KMS-11 (cell line): ENCODE results near the gene NUP37.
"Not testable (repeated sequence)": the region's sequence is repeated elsewhere in the genome, so short reads cannot be mapped to it uniquely, and the experiment has no call there.

Experiments used
- H2AFZ ChIP-seq: fragments of 200-600 bp; sonication (generic); 2 replicates; pipeline ENCODE4 v1.6.1; 2016; ENCODE audit warnings: antibody characterized with exemption, mixed run types, low read depth
- H3K27ac ChIP-seq: fragments of 200-600 bp; sonication (generic); 2 replicates; pipeline ENCODE4 v1.6.1; 2016; ENCODE audit warnings: mild to moderate bottlenecking, mixed run types
- H3K27me3 ChIP-seq: fragments of 200-600 bp; sonication (generic); 2 replicates; pipeline ENCODE4 v1.6.1; 2017; ENCODE audit warnings: mild to moderate bottlenecking, low read depth, mixed run types, moderate library complexity; ENCODE audit not compliant: insufficient read depth
- H3K36me3 ChIP-seq: fragments of 200-600 bp; sonication (generic); 2 replicates; pipeline ENCODE4 v1.6.1; 2017; ENCODE audit warnings: mild to moderate bottlenecking, mixed run types; ENCODE audit not compliant: insufficient read depth
- H3K4me1 ChIP-seq: fragments of 200-600 bp; sonication (generic); 2 replicates; pipeline ENCODE4 v1.6.1; 2016; ENCODE audit warnings: mild to moderate bottlenecking, low read depth, mixed run types; ENCODE audit not compliant: poor library complexity, severe bottlenecking
- H3K4me2 ChIP-seq: fragments of 200-600 bp; sonication (generic); 2 replicates; pipeline ENCODE4 v1.7.0; 2016; ENCODE audit warnings: mild to moderate bottlenecking, mixed run types
- H3K4me3 ChIP-seq: fragments of 200-600 bp; sonication (generic); IDR thresholded peaks from 2 replicates; pipeline ENCODE4 v1.6.1; 2017; ENCODE audit warnings: low read depth, low read length, mixed read lengths; ENCODE audit not compliant: insufficient read depth
- H3K79me2 ChIP-seq: fragments of 200-600 bp; sonication (generic); 2 replicates; pipeline ENCODE4 v1.6.1; 2016; ENCODE audit warnings: low read depth, mixed run types; ENCODE audit not compliant: insufficient read depth
- H3K9ac ChIP-seq: fragments of 200-600 bp; sonication (generic); 2 replicates; pipeline ENCODE4 v1.6.1; 2016; ENCODE audit warnings: mild to moderate bottlenecking, mixed run types
- H4K20me1 ChIP-seq: fragments of 200-600 bp; sonication (generic); 2 replicates; pipeline ENCODE4 v1.6.1; 2016; ENCODE audit warnings: mild to moderate bottlenecking, mixed run types; ENCODE audit not compliant: insufficient read depth
- CTCF ChIP-seq: fragments of 200-600 bp; sonication (generic); conservative IDR thresholded peaks from 2 replicates; pipeline ENCODE4 v1.6.1; 2017; ENCODE audit warnings: low read depth, mild to moderate bottlenecking, antibody characterized with exemption, low read length, moderate library complexity, mixed read lengths

Gene NUP37

DNA sequence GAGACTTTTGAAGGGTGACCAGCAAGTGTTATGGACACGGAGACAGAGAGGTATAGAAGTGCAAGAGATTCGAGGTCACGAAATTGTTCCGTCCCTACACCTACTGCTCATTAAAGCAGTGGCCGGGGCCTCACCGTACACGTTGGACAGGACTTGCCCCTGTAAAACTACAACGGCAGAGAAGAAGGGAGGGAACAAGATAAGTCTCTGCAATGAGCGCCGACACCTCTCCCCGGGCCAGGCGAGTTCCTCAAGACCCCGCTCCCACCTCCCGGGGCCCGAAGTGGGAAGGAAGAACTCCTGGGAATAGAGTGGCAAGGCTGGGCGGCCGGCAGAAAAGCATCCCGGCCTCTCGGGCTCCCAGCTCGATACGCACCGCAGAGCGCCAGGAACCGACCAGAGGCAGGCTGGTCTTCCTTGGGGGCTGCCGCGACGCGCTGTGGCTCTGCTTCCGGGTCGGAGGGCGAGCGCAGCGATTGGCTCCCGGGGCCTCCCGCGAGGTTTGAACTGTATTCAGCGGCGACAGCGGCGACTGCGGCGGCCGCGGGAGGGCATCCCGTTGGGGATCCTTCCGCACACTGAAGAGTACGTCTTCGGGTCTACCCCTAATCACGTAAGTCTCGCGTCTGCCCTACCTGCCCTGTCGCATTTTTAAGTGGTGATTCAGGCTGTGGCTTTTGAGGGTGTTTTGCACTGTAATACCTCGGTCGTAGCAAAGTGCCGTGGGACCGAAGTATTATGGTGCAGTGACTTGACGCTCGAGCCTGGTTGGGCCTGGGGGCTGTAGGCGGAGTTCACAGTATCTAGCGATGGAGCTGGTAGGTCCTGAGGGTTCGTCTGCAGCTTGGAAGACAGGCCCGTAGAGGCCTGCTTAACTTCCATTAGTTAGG is at the start of gene NUP37, which contains the start of gene PARPBP:
Gene NUP37 (minus strand): TSS at position 441 of the 890 bp plus-strand sequence. CDS start 1,596 bp downstream, outside the sequence.
Gene PARPBP (plus strand): TSS at position 510 of the 890 bp plus-strand sequence. CDS start 3,706 bp downstream, outside the sequence.
- Histone ChIP-seq H4K20me1 (no peaks in the 10 kb centered on the region), H3K27me3 (no peaks in the 10 kb centered on the region), H3K4me1 (peaks cover 23% of the 10 kb centered on the region), H3K4me3 (peak within 1 kb of the TSS; percentile 66), H3K79me2 (peaks cover 29% of the 10 kb centered on the region), H3K36me3 (no peaks in the 10 kb centered on the region), H3K9ac (peak within 1 kb of the TSS; percentile 79), H2AFZ (peak within 1 kb of the TSS; percentile 86), H3K27ac (peak within 1 kb of the TSS; percentile 78), H3K4me2 (peak within 1 kb of the TSS; percentile 93)
- no peak for TF ChIP-seq CTCF

DNA sequence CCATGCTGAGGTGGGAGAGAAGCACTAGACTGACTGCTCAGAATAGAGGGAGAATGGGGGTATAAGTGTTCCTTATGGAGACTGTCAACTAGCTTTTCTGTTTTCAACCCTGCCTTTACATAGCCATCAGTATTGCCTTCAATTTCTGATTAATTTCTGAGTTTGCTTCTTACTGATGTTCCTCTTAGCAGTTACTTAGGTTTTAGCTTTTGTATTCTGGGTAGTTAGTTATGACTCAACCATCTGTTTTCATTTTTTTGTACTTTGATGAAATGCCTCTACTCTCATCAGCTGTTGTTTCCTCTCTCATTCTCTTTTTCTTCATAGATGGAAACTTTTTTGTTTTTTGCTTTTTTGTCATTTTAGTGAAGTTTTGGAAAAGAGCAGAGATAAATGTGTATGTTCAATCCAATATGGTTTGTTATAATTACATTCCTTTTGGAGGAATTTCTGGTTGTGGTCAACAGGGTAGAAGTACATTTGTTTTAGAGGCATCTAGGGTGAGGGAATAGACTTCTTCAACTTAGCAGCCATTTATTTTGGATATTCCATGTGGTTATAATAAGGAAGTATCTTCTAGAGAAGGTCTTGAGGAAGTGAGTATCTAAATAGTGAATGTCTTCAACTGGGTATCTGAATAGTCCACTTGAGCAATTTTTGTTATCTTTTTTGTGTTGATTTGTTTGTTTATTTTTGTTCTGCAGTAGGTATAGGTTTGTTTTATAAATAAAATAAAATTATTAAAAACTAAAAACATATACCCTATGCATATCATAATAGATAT is 48.1 kb upstream of the NUP37 start:
- no peaks in the 10 kb centered on the region for H3K79me2 ChIP-seq
- no peak overlapping the region for H2AFZ ChIP-seq
- no peak overlapping the region for H3K9ac ChIP-seq
- H3K4me1 ChIP-seq = peaks cover 4% of the 10 kb centered on the region
- no peak for TF ChIP-seq CTCF
- H3K27me3 ChIP-seq = no peaks in the 10 kb centered on the region
- H4K20me1 ChIP-seq = no peaks in the 10 kb centered on the region
- no peak overlapping the region for H3K27ac ChIP-seq
- no peak overlapping the region for H3K4me3 ChIP-seq
- H3K4me2 ChIP-seq = no peak overlapping the region
- H3K36me3 ChIP-seq = no peaks in the 10 kb centered on the region

DNA sequence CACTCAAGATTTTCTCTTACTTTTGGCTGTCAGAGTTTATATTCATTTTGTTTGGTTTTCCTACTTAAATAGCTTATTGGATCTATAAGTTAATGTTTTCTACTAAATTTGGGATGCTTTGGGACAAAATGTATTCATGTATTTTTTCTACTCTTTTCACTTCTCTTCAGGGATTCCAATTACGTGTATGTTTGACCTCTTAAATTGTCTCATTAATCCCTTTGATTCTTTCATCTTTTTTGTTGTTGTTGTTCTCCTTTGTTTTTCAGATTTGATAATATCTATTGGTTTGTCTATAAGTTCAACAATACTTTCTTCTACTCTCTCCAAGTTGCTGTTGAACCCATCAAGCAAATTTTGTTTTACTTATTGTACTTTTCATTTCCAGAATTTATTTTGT is 43.5 kb upstream of the NUP37 start:
- Histone ChIP-seq H3K27ac (no peak overlapping the region), H3K36me3 (no peaks in the 10 kb centered on the region), H3K27me3 (no peaks in the 10 kb centered on the region), H3K79me2 (no peaks in the 10 kb centered on the region), H4K20me1 (no peaks in the 10 kb centered on the region), H2AFZ (no peak overlapping the region), H3K4me3 (no peak overlapping the region), H3K9ac (no peak overlapping the region), H3K4me1 (peaks cover 4% of the 10 kb centered on the region), H3K4me2 (no peak overlapping the region)
- no peak for TF ChIP-seq CTCF

GRCh38 chr12:102155206-102155605 is 35.3 kb upstream of the NUP37 start:
- H3K4me1 ChIP-seq, H2AFZ ChIP-seq, H3K36me3 ChIP-seq, H4K20me1 ChIP-seq, H3K4me3 ChIP-seq, H3K27me3 ChIP-seq, H3K9ac ChIP-seq, H3K27ac ChIP-seq, H3K4me2 ChIP-seq, H3K79me2 ChIP-seq: not testable (repeated sequence)

DNA sequence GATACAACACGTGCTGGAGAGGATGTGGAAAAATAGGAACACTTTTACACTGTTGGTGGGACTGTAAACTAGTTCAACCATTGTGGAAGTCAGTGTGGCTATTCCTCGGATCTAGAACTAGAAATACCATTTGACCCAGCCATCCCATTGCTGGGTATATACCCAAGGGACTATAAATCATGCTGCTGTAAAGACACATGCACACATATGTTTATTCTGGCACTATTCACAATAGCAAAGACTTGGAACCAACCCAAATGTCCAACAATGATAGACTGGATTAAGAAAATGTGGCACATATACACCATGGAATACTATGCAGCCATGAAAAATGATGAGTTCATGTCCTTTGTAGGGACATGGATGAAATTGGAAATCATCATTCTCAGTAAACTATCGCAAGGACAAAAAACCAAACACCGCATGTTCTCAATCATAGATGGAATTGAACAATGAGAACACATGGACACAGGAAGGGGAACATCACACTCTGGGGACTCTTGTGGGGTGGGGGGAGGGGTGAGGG is 27.2 kb upstream of the NUP37 start:
- not testable (repeated sequence) for H3K36me3 ChIP-seq, H3K4me3 ChIP-seq, H4K20me1 ChIP-seq, H3K4me1 ChIP-seq, H3K79me2 ChIP-seq, H2AFZ ChIP-seq, H3K9ac ChIP-seq, H3K27ac ChIP-seq, H3K4me2 ChIP-seq, H3K27me3 ChIP-seq
